ENCODE measurements around the gene GDPD3. TPM values are rescaled to one million over a fixed set of nuclear protein-coding genes. Genes with fewer than 3 reads are reported as not detected.
A peak's percentile ranks its signal among the peaks of the same experiment; 100 is the strongest.

GDPD3 gene
- total and polyA plus RNA-seq, 2 experiments from 2014 or later, result 0.94 to 1.4 TPM

- ATAC-seq (peak; percentile 1), DNase-seq (ENCODE audit: low spot score) (no peak)
- peaks cover 26% of the 10 kb centered on the region for H3K36me3 Mint-ChIP-seq (ENCODE audit: low read depth)
- H3K27me3 Mint-ChIP-seq (ENCODE audit: insufficient read depth, low read depth, poor library complexity), result peaks cover 18% of the 10 kb centered on the region
- Histone ChIP-seq H4K20me1 (replicated peaks; ENCODE audit: insufficient read depth) (no peaks in the 10 kb centered on the region; the same call in 1 of the 2 replicates), H3F3A (replicated peaks; ENCODE audit: low read depth) (peaks cover 28% of the 10 kb centered on the region), H2AFZ (peak overlapping the region; percentile 96), H3K27me3 (ENCODE audit: insufficient read depth) (0 out of 2 replicates have a peak, but pooled peaks cover 3% of the 10 kb centered on the region), H3K4me1 (ENCODE audit: insufficient read depth) (peaks cover 14% of the 10 kb centered on the region), H3K79me2 (replicated peaks; ENCODE audit: insufficient read depth) (0 out of 2 replicates have a peak, but pooled peaks cover 8% of the 10 kb centered on the region), H3K36me3 (ENCODE audit: insufficient read depth) (no peaks in the 10 kb centered on the region; the same call in 1 of the 2 replicates), H3K4me3 (peak overlapping the region; percentile 92), H3K4me2 (peak overlapping the region; percentile 99), H3K9me2 (ENCODE audit: insufficient read depth) (no peaks in the 10 kb centered on the region), H3K27ac (ENCODE audit: low read depth) (no peak overlapping the region)
- H3K4me3 Mint-ChIP-seq, result peak overlapping the region; percentile 88
- H3K9me3 Mint-ChIP-seq, result no peaks in the 10 kb centered on the region; the same call in 2 of the 3 replicates
- peaks cover 20% of the 10 kb centered on the region for H3K4me1 Mint-ChIP-seq
- H3K27ac Mint-ChIP-seq, result no peak overlapping the region
- TF ChIP-seq STAT1 (IDR thresholded peaks at IDR 0.05; ENCODE audit: unreplicated experiment) (no peak), ZNF114 (CRISPR knock-in tag; IDR thresholded peaks at IDR 0.05) (no peak), CTCF (conservative IDR thresholded peaks at IDR 0.05; ENCODE audit: low read depth in 2 of 2) (no peak), ETS1 (IDR thresholded peaks at IDR 0.05) (no peak), ZNF331 (CRISPR knock-in tag; IDR thresholded peaks at IDR 0.05; ENCODE audit: low read depth) (no peak), EZH2 (IDR thresholded peaks at IDR 0.05; ENCODE audit: low read depth, unreplicated experiment) (no peak), CREB1 (CRISPR knock-in tag; IDR thresholded peaks at IDR 0.05; ENCODE audit: low read depth) (no peak), JUNB (IDR thresholded peaks at IDR 0.05; ENCODE audit: unreplicated experiment) (no peak), POLR2AphosphoS5 (IDR thresholded peaks at IDR 0.05; ENCODE audit: low read depth) (no peak), REST (IDR thresholded peaks at IDR 0.05; ENCODE audit: unreplicated experiment) (no peak), NANOG (IDR thresholded peaks at IDR 0.05; ENCODE audit: borderline replicate concordance) (no peak), EZH2phosphoT487 (IDR thresholded peaks at IDR 0.05; ENCODE audit: unreplicated experiment) (no peak)
Observed at GRCh38 chr16:30090610-30091331, 22.6 kb downstream of the GDPD3 start.
